Measurements from ENCODE around the gene POC1A.

Gene POC1A

DNA sequence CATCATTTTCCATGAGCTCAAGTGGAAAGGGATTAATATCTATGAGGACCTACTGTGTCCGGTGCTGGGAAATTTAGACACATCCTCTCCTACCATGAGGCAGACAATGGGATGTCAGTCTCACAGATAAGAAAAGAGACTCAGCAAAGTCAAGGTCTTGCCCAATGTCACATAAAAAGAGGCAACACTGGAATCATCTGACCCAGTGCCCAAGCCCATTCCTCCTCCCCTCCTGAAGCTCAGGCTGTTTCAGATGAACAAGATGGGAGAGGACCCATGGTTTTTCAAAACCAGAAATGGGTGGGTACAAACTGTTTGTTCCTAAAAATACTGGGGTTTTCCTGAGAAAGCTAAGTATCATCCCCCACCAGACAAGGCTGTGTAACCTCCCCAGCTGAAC lies 22.2 kb downstream of the POC1A start:
- in situ Hi-C loops (cut with MboI; ENCODE audit: low sequenced_read_pairs), result no loop called here

GRCh38 chr3:52130966-52131622 lies 23.1 kb downstream of the POC1A start:
- in situ Hi-C loops (cut with MboI; ENCODE audit: low sequenced_read_pairs), result no loop called here

DNA sequence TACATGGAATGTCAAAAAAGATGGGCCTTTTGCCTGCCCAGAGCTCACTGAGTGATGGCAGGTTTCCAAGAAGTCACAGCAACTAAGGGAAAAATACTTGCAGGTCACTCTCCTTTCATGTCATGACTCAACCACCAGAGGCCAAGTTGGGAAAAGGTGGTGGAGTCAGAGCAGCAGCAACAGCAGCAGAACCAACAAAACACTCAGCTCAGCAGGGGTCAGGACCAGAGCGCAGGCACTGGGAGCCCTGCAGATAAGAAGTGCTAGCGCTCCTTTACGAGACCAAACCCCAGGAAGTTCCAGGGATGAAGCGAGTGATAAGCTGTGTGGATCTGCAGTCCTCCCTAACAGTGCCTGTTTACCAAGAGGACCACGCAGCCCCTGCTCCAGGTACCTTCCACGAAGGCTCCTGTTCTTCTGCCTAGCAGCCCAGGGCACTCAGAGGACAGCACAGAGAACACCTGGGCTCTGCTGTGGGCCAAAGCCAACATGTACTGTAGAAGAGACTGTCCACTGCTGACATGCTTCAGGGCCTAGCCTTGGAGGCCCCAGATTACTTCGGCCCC lies 26.0 kb downstream of the POC1A start:
- in situ Hi-C loops (cut with MboI; ENCODE audit: low sequenced_read_pairs), result loop anchor here (10.0 kb wide), 1 partner anchor 123 kb away; no protein-coding TSS in a partner anchor

DNA sequence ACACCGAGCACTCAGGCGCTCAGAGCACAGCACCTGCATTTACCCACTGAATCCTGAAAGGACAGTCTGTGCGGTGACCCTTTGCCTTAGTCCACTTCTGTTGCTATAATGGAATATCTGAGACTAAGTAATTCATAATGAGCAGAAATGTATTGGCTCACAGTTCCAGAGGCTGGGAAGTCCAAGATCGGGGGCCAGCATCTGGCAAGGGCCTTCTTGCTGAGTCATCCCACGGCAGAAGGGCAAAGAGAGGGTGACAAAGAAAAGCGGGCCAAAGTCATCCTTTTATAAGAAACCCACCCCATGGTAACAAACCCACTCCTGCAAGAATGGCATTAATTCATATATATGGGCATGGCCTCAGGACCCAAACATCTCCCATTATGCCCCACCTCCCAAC lies 27.7 kb downstream of the POC1A start:
- in situ Hi-C loops (cut with MboI; ENCODE audit: low sequenced_read_pairs), result loop anchor here (10.0 kb wide), 1 partner anchor 122 kb away; no protein-coding TSS in a partner anchor

- in situ Hi-C loops (cut with MboI; ENCODE audit: low sequenced_read_pairs), result loop anchor here (10.0 kb wide), 1 partner anchor 121 kb away; no protein-coding TSS in a partner anchor
These were observed 28.2 kb downstream of the POC1A start for GRCh38 chr3:52126036-52126435.

DNA sequence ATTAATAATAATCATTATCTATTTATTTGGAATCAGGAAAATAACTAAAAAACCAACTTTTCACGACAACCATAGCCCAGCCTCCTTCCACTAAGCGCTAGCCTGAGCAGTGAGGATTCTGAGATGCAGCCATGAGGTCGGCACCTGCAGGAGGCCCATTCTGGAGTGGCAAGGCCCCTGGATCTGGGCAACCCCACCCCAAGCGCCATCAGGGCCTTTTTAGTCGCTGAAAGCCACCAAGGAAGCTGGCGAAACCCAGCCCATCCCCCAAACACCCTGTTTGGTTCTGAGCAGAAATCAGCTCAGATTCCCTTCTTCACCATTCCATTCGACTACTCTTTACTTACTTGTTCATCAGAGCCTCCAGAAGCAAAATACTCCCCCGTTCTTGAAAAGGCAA lies 29.5 kb downstream of the POC1A start:
- in situ Hi-C loops (cut with MboI; ENCODE audit: low sequenced_read_pairs), result loop anchor here (10.0 kb wide), 1 partner anchor 120 kb away; no protein-coding TSS in a partner anchor

GRCh38 chr3:52124126-52124525 lies 30.1 kb downstream of the POC1A start:
- in situ Hi-C loops (cut with MboI; ENCODE audit: low sequenced_read_pairs), result loop anchor here (10.0 kb wide), 1 partner anchor 119 kb away; no protein-coding TSS in a partner anchor

GRCh38 chr3:52123106-52123725 lies 31.0 kb downstream of the POC1A start:
- in situ Hi-C loops (cut with MboI; ENCODE audit: low sequenced_read_pairs), result loop anchor here (10.0 kb wide), 1 partner anchor 118 kb away; no protein-coding TSS in a partner anchor

GRCh38 chr3:52122491-52122890 lies 31.7 kb downstream of the POC1A start:
- in situ Hi-C loops (cut with MboI; ENCODE audit: low sequenced_read_pairs), result loop anchor here (10.0 kb wide), 1 partner anchor 118 kb away; no protein-coding TSS in a partner anchor

- in situ Hi-C loops (cut with MboI; ENCODE audit: low sequenced_read_pairs), result loop anchor here (10.0 kb wide), 1 partner anchor 117 kb away; no protein-coding TSS in a partner anchor
These were observed 32.4 kb downstream of the POC1A start for GRCh38 chr3:52121813-52122212.

DNA sequence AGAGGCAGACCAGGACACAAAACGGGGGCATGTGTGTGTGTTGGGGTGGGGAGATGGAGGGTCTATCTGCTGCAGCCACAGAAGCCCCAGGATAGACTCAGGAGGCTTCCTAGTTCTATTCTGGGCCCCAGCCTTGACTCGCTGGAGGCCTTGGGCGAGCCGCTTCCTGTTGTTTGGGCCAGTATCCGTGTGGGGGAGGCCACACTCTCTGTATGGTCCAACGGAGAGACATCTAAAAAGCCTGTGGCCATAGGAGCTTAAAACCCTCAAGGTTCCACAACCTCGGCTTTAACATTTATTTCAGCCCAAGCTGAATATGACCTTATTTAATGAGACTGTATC lies 32.8 kb downstream of the POC1A start:
- in situ Hi-C loops (cut with MboI; ENCODE audit: low sequenced_read_pairs), result loop anchor here (10.0 kb wide), 1 partner anchor 117 kb away; no protein-coding TSS in a partner anchor

- in situ Hi-C loops (cut with MboI; ENCODE audit: low sequenced_read_pairs), result loop anchor here (10.0 kb wide), 1 partner anchor 116 kb away; no protein-coding TSS in a partner anchor
These were observed 33.4 kb downstream of the POC1A start for GRCh38 chr3:52120556-52121463.

DNA sequence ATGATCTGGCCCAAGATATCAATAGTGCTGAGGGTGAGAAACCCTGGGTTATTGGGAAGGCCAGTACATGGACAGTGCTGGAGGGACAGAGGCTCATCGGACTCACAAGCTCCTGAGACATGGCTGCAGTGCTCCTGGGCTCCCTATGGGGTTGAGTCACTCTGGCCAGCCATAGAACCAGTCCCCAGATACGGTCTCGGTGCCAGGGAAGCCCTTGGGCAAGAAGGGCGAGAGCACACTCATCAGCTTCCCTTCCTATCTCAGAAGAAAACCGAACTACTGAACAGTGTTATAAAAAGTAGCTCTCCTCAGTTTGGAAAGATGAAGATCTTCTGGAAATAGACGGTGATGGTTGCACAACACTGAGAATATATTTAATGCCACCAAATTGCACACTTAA lies 34.4 kb downstream of the POC1A start:
- in situ Hi-C loops (cut with MboI; ENCODE audit: low sequenced_read_pairs), result loop anchor here (10.0 kb wide), 1 partner anchor 115 kb away; no protein-coding TSS in a partner anchor

GRCh38 chr3:52119099-52119498 lies 35.1 kb downstream of the POC1A start:
- in situ Hi-C loops (cut with MboI; ENCODE audit: low sequenced_read_pairs), result no loop called here

DNA sequence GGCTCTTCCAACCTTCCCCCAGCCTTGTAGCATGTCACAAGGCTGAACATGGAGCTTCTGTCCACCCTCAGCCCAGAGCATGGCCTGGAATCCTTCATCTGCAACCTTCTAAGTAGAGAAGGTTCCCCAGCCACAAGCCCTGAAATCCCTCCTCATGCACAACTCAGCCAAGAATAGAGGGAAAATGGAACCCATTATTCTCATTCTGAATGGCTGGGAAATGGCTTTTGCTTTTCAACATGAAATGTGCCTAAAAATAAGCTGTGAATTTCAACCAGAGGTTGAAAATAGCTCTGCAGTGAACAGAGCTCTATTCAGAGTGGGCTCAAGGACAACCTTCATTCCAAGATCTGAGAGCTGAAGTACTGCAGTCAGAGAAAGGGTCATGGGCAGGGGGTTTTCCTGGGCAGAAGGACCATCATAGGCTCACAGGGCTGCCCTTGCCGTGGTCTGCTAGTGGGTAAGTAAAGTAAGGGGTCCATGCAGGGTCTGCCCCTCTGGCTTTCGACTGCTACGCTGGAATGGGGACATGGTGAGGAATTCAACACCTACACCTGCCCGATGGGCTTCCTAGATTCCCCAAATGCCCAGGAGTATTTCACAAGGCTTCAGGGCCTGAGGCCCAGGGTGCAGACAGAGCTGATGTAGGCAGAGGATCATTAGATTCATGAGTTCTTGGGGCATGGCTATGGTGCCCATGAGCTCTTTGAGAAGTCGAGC lies 35.9 kb downstream of the POC1A start:
- in situ Hi-C loops (cut with MboI; ENCODE audit: low sequenced_read_pairs), result no loop called here

DNA sequence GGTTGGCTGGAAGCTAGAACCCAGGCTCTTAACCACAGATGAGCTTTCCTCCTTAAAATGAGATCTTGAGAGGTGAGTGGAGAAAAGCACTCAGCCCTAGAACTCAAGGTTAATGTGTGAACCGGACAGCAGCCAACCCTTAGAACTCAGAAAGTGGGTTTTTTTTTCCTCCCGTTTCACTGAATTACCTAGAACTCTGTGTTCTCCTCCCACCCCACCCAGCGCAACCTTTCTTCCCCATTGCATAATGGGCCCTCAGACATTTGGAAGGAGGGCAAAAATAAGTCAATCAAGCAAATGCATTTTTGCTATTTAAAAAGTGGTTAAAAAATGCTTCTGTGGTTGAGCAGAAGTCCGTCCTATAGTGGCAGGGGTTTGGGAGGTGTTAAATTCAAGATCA lies 36.7 kb downstream of the POC1A start:
- in situ Hi-C loops (cut with MboI; ENCODE audit: low sequenced_read_pairs), result no loop called here

GRCh38 chr3:52112056-52112455 lies 42.2 kb downstream of the POC1A start:
- in situ Hi-C loops (cut with MboI; ENCODE audit: low sequenced_read_pairs), result no loop called here

GRCh38 chr3:52110502-52110901 lies 43.7 kb downstream of the POC1A start:
- in situ Hi-C loops (cut with MboI; ENCODE audit: low sequenced_read_pairs), result no loop called here

DNA sequence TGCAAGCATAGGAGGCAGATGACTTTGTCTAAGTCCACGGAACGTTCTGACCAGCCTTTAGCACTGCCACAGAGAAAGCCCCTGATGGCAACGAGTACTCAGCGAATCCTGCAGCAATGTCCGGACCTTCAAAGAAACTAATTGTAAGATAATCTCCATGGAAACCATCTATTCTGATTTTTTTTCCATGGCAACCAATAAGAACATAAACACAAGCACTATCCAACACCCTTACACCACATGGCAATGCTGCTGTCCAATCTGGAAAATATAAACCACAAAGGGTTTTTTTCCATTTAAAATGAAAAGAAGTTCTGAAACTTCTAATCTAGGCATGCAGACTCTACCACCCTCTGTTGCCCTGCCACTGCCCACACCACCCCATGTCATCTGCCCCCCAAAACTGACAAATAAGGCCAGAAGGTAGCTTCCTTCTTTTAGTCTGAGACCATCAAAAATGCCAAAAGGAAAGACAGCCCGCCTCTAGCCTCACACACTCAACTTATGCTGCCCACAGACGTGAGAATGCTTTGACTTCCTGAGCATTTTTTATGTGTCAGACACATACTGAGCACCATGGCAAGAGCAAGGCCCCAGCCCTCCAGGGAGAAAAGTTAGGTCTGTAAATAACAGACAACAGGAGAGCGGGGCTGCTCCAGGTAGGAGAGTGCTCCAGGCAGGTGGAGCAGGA lies 44.5 kb downstream of the POC1A start:
- in situ Hi-C loops (cut with MboI; ENCODE audit: low sequenced_read_pairs), result no loop called here

Data from HL-60/S4 (cell line).